ENCODE results near the gene PKN1. TPM values are rescaled to one million over a fixed set of nuclear protein-coding genes. Genes with fewer than 3 reads are reported as not detected.
A peak's percentile ranks its signal among the peaks of the same experiment; 100 is the strongest.

PKN1 gene
- total RNA-seq, 2 donors from 2014 or later: 87.2 to 111 TPM

GRCh38 chr19:14519245-14519859 is 86.2 kb downstream of the PKN1 start:
- H3K27ac ChIP-seq: peak overlapping the region; percentile 100
- no peak for DNase-seq (ENCODE audit: low spot score)
- H3K4me3 ChIP-seq: peak overlapping the region in 1 of 2 donors; percentile 50
- no peak for TF ChIP-seq CTCF (IDR thresholded peaks at IDR 0.05)
- H3K4me1 ChIP-seq: peaks cover 0 to 41% of the 10 kb centered on the region in 2 donors
- no peaks in the 10 kb centered on the region for H3K27me3 ChIP-seq
- H3K36me3 ChIP-seq: peaks cover 24% of the 10 kb centered on the region
- H3K9me3 ChIP-seq: no peaks in the 10 kb centered on the region

- H3K4me3 ChIP-seq: no peak overlapping the region
- H3K27ac ChIP-seq: peak overlapping the region; percentile 100
- peaks cover 19% of the 10 kb centered on the region for H3K36me3 ChIP-seq
- TF ChIP-seq CTCF (IDR thresholded peaks at IDR 0.05): no peak
- no peaks in the 10 kb centered on the region for H3K9me3 ChIP-seq
- peaks cover 0 to 35% of the 10 kb centered on the region in 2 donors for H3K4me1 ChIP-seq
- no peaks in the 10 kb centered on the region for H3K27me3 ChIP-seq
- DNase-seq (ENCODE audit: low spot score): no peak
These were observed 86.8 kb downstream of the PKN1 start for GRCh38 chr19:14519860-14520407.

- peaks cover 0 to 29% of the 10 kb centered on the region in 2 donors for H3K4me1 ChIP-seq
These were observed 87.4 kb downstream of the PKN1 start for GRCh38 chr19:14520543-14520942.

More at GRCh38 chr19:14520543-14520942, 87.4 kb downstream of the PKN1 start:
- no peak overlapping the region for H3K27ac ChIP-seq
- H3K9me3 ChIP-seq: no peaks in the 10 kb centered on the region
- no peak for DNase-seq (ENCODE audit: low spot score)
- peaks cover 12% of the 10 kb centered on the region for H3K36me3 ChIP-seq
- no peaks in the 10 kb centered on the region for H3K27me3 ChIP-seq
- no peak overlapping the region for H3K4me3 ChIP-seq
- TF ChIP-seq CTCF (IDR thresholded peaks at IDR 0.05): no peak

Other genes starting within 250 kb of the PKN1 start
- 10 to 100 TPM; 21.0 to 31.2 TPM for gene ADGRL1, start 227.1 kb upstream of the PKN1 start, total RNA-seq
- gene ADGRE5, start 51.9 kb upstream of the PKN1 start, total RNA-seq: 10 to 100 TPM; 33.9 to 37.3 TPM
- 10 to 100 TPM; 25.5 to 29.8 TPM for gene DDX39A, start 14.0 kb upstream of the PKN1 start, total RNA-seq
- not detected for gene PTGER1, start 42.0 kb downstream of the PKN1 start, total RNA-seq
- gene GIPC1, start 62.8 kb downstream of the PKN1 start, total RNA-seq: 10 to 100 TPM; 49.6 to 58.2 TPM
- 10 to 100 TPM; 36.5 to 52.9 TPM for gene DNAJB1, start 85.1 kb downstream of the PKN1 start, total RNA-seq
- gene TECR, start 96.3 kb downstream of the PKN1 start, total RNA-seq: 10 to 100 TPM; 60.3 to 63.9 TPM
- gene NDUFB7, start 138.8 kb downstream of the PKN1 start, total RNA-seq: 100 to 1,000 TPM; 593 to 729 TPM
- gene CLEC17A, start 149.8 kb downstream of the PKN1 start, total RNA-seq: not detected
- not detected for gene ADGRE3, start 241.5 kb downstream of the PKN1 start, total RNA-seq

Data from right atrium auricular region (tissue), 2 donors.